HepG2 (cell line): ENCODE data around the gene LAMB2. TPM values are rescaled to one million over a fixed set of nuclear protein-coding genes. Genes with fewer than 3 reads are reported as not detected.
A peak's percentile ranks its signal among the peaks of the same experiment; 100 is the strongest.

Experiments used
- HMG20A ChIP-seq: IDR thresholded peaks from 2 replicates; pipeline ENCODE4 v1.6.1; 2016; ENCODE audit warnings: borderline replicate concordance
- HNF4G ChIP-seq, 2 experiments: sonication (generic) in 1 of 2; formaldehyde crosslinking in 1 of 2; IDR thresholded peaks; 2 replicates each; pipeline versions ENCODE4 v1.4.0 to v1.6.1; 2011 to 2020; ENCODE audit warnings: borderline replicate concordance in 2 of 2, low read depth in 2 of 2, mild to moderate bottlenecking in 2 of 2, low read length in 1 of 2, missing genetic modification reagents in 1 of 2, moderate library complexity in 1 of 2
- MATR3 ChIP-seq: sonication (generic); formaldehyde crosslinking; IDR thresholded peaks from 2 replicates; pipeline ENCODE4 v1.4.0; 2020; ENCODE audit warnings: missing genetic modification reagents
- MEF2D ChIP-seq: sonication (generic); formaldehyde crosslinking; IDR thresholded peaks from 2 replicates; pipeline ENCODE4 v1.5.1; 2020; ENCODE audit warnings: mild to moderate bottlenecking, missing genetic modification reagents
- NFRKB ChIP-seq: fragments of 450-650 bp; IDR thresholded peaks from 2 replicates; pipeline ENCODE4 v1.6.1; 2017
- NR2F1 ChIP-seq, 2 experiments: fragments of 450-650 bp in 1 of 2; formaldehyde crosslinking in 1 of 2; IDR thresholded peaks; 2 replicates each; pipeline versions ENCODE4 v1.5.0 to v1.6.1; 2016 to 2020; ENCODE audit warnings: mild to moderate bottlenecking in 1 of 2, missing compliant biosample characterization in 1 of 2, missing genetic modification reagents in 1 of 2, moderate library complexity in 1 of 2
- PCBP1 ChIP-seq: fragments of 200-400 bp; formaldehyde crosslinking; IDR thresholded peaks from 2 replicates; pipeline ENCODE4 v1.6.1; 2017; ENCODE audit warnings: mild to moderate bottlenecking, low read depth, low read length, borderline replicate concordance
- RARG ChIP-seq: sonication (generic); formaldehyde crosslinking; IDR thresholded peaks from 2 replicates; pipeline ENCODE4 v1.4.0; 2020; ENCODE audit warnings: low read depth, mild to moderate bottlenecking, missing genetic modification reagents
- SMAD1 ChIP-seq: sonication (generic); formaldehyde crosslinking; IDR thresholded peaks from 2 replicates; pipeline ENCODE4 v1.4.0; 2020; ENCODE audit warnings: missing genetic modification reagents, low read depth, mild to moderate bottlenecking, borderline replicate concordance
- SNAI1 ChIP-seq: sonication (generic); formaldehyde crosslinking; IDR thresholded peaks from 2 replicates; pipeline ENCODE4 v1.5.0; 2020; ENCODE audit warnings: mild to moderate bottlenecking, missing genetic modification reagents, borderline replicate concordance
- ZNF136 ChIP-seq: sonication (generic); formaldehyde crosslinking; IDR thresholded peaks from 2 replicates; pipeline ENCODE4 v1.8.1; 2022; ENCODE audit warnings: low read depth, mild to moderate bottlenecking, moderate library complexity, missing genetic modification reagents
- ZNF296 ChIP-seq: sonication (generic); formaldehyde crosslinking; conservative IDR thresholded peaks from 2 replicates; pipeline ENCODE4 v1.5.0; 2020; ENCODE audit warnings: mild to moderate bottlenecking, missing genetic modification reagents
- ZNF737 ChIP-seq: sonication (generic); formaldehyde crosslinking; IDR thresholded peaks from 2 replicates; pipeline ENCODE4 v1.5.0; 2020; ENCODE audit warnings: missing genetic modification reagents, mild to moderate bottlenecking, borderline replicate concordance
- polyA plus RNA-seq, 8 experiments: library from polyadenylated mRNA; depleted of rRNA in 3 of 8; stranded (reverse) in 7 of 8; unstranded in 1 of 8; fragments of >200 nt; fragmentation: Illumina TruSeq in 4 of 8; extraction: Trizol in 4 of 8; gene quantifications; 2 replicates each; pipeline versions ENCODE4 v1.2.1 to v1.2.3, GENCODE V29; 2011 to 2016; ENCODE audit warnings: low read depth in 4 of 8, missing spikeins in 1 of 8, mixed read lengths in 1 of 8; ENCODE audit not compliant: insufficient read depth in 1 of 8
- total RNA-seq, 5 experiments: library from RNA; depleted of rRNA; stranded (reverse); fragments of >200 nt; fragmentation: Illumina TruSeq; extraction: Trizol; gene quantifications; 2 replicates each; pipeline ENCODE4 v1.2.3, GENCODE V29; 2016; ENCODE audit warnings: low read depth in 1 of 5
- TF ChIP-seq, protein P1 (sequence below): sonication (generic); formaldehyde crosslinking; IDR thresholded peaks from 2 replicates; pipeline ENCODE4 v1.5.0; 2020; ENCODE audit warnings: missing genetic modification reagents, mild to moderate bottlenecking, borderline replicate concordance
- TF ChIP-seq, protein P2 (sequence below): IDR thresholded peaks from 2 replicates; pipeline ENCODE4 v1.6.1; 2016; ENCODE audit warnings: missing biosample characterization, missing genetic modification reagents, low read depth
- TF ChIP-seq, protein P3 (sequence below): sonication (generic); formaldehyde crosslinking; IDR thresholded peaks from 2 replicates; pipeline ENCODE4 v1.5.0; 2020; ENCODE audit warnings: mild to moderate bottlenecking, missing genetic modification reagents, moderate library complexity
- TF ChIP-seq, protein P4 (sequence below): sonication (generic); formaldehyde crosslinking; IDR thresholded peaks from 2 replicates; pipeline ENCODE4 v1.4.0; 2020; ENCODE audit warnings: missing genetic modification reagents

The LAMB2 gene
- total and polyA plus RNA-seq, 2 of the 13 experiments (the other 11 are each of a cell fraction or from before 2014, with no cell fraction given): 208 to 443 TPM

DNA sequence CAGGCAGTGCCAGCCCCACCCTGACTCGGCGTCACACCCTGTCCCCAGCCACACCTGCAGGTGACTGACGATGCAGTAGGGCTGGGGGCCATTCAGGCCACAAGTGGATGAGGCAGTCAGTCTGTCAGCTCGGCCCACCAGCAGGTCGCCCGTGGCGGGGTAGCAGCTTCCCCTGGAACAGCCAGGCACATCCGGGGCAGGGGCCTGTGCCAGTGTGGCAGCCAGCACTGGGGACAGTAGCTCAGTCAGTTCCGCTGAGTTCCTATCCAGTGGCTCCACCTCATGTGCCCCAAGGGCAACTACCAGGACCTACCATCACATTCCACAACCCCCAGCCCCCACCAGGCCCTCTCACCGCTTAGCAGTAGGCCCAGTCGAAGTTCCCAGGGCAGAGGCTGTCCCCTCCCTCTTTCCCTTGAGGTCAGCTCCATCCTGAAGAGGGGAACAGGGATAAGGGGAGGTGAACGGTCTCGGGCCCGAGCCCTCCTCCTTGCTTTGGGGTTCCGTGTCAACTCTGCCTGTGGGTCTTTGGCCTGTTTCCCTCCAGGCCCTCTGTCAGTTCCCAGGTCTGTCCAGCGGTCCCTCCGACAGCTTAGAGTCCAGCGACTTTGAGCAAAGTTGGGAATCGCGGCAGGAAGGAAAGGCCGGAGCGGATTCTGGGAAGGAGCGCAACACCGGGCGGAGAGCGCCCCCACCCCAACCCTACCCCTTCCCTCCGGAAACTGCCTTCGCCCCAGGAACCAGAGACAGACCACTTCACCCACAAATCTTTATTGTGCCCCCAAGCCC is at the start of gene LAMB2 (continued):
- no peak for TF ChIP-seq RARG (CRISPR knock-in tag)
- TF ChIP-seq NFRKB: no peak
- TF ChIP-seq ZNF296 (CRISPR knock-in tag): 0 out of 2 replicates have a peak, but pooled peaks have one; percentile 12
- 0 out of 2 replicates have a peak, but pooled peaks have one; percentile 22 for TF ChIP-seq PCBP1
- no peak for TF ChIP-seq ZNF737
- no peak for TF ChIP-seq ZNF136 (CRISPR knock-in tag)
- TF ChIP-seq, protein P1, sequence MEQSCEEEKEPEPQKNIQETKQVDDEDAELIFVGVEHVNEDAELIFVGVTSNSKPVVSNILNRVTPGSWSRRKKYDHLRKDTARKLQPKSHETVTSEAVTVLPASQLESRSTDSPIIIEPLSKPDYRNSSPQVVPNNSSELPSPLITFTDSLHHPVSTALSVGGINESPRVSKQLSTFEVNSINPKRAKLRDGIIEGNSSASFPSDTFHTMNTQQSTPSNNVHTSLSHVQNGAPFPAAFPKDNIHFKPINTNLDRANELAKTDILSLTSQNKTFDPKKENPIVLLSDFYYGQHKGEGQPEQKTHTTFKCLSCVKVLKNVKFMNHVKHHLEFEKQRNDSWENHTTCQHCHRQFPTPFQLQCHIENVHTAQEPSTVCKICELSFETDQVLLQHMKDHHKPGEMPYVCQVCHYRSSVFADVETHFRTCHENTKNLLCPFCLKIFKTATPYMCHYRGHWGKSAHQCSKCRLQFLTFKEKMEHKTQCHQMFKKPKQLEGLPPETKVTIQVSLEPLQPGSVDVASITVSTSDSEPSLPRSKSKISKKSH: peak; percentile 14; the same call in 1 of the 2 replicates
- TF ChIP-seq, protein P2, sequence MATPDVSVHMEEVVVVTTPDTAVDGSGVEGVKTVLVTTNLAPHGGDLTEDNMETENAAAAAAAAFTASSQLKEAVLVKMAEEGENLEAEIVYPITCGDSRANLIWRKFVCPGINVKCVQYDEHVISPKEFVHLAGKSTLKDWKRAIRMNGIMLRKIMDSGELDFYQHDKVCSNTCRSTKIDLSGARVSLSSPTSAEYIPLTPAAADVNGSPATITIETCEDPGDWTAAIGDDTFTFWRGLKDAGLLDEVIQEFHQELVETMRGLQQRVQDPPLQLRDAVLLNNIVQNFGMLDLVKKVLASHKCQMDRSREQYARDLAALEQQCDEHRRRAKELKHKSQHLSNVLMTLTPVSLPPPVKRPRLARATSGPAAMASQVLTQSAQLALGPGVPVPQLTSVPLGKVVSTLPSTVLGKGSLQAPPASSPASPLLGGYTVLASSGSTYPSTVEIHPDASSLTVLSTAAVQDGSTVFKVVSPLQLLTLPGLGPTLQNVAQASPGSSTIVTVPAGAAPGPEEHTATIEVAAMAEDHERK (CRISPR knock-in tag): no peak
- no peak for TF ChIP-seq SMAD1
- TF ChIP-seq MATR3 (CRISPR knock-in tag): no peak
- TF ChIP-seq HMG20A (CRISPR knock-in tag): no peak
- no peak for TF ChIP-seq SNAI1
- peak; percentile 33; the same call in 1 of the 2 replicates for TF ChIP-seq HNF4G (IDR thresholded peaks at IDR 0.05; ENCODE audit: borderline replicate concordance, low read depth, low read length)
- no peak for TF ChIP-seq HNF4G (CRISPR knock-in tag; IDR thresholded peaks at IDR 0.05; ENCODE audit: borderline replicate concordance, low read depth)
- TF ChIP-seq, protein P3, sequence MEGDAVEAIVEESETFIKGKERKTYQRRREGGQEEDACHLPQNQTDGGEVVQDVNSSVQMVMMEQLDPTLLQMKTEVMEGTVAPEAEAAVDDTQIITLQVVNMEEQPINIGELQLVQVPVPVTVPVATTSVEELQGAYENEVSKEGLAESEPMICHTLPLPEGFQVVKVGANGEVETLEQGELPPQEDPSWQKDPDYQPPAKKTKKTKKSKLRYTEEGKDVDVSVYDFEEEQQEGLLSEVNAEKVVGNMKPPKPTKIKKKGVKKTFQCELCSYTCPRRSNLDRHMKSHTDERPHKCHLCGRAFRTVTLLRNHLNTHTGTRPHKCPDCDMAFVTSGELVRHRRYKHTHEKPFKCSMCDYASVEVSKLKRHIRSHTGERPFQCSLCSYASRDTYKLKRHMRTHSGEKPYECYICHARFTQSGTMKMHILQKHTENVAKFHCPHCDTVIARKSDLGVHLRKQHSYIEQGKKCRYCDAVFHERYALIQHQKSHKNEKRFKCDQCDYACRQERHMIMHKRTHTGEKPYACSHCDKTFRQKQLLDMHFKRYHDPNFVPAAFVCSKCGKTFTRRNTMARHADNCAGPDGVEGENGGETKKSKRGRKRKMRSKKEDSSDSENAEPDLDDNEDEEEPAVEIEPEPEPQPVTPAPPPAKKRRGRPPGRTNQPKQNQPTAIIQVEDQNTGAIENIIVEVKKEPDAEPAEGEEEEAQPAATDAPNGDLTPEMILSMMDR: peak; percentile 60
- TF ChIP-seq MEF2D (CRISPR knock-in tag): no peak
- 0 out of 4 replicates have a peak, but pooled peaks of 1 of the 2 experiments have one; percentile 13 for TF ChIP-seq NR2F1 (CRISPR knock-in tag; IDR thresholded peaks at IDR 0.05)
- TF ChIP-seq, protein P4, sequence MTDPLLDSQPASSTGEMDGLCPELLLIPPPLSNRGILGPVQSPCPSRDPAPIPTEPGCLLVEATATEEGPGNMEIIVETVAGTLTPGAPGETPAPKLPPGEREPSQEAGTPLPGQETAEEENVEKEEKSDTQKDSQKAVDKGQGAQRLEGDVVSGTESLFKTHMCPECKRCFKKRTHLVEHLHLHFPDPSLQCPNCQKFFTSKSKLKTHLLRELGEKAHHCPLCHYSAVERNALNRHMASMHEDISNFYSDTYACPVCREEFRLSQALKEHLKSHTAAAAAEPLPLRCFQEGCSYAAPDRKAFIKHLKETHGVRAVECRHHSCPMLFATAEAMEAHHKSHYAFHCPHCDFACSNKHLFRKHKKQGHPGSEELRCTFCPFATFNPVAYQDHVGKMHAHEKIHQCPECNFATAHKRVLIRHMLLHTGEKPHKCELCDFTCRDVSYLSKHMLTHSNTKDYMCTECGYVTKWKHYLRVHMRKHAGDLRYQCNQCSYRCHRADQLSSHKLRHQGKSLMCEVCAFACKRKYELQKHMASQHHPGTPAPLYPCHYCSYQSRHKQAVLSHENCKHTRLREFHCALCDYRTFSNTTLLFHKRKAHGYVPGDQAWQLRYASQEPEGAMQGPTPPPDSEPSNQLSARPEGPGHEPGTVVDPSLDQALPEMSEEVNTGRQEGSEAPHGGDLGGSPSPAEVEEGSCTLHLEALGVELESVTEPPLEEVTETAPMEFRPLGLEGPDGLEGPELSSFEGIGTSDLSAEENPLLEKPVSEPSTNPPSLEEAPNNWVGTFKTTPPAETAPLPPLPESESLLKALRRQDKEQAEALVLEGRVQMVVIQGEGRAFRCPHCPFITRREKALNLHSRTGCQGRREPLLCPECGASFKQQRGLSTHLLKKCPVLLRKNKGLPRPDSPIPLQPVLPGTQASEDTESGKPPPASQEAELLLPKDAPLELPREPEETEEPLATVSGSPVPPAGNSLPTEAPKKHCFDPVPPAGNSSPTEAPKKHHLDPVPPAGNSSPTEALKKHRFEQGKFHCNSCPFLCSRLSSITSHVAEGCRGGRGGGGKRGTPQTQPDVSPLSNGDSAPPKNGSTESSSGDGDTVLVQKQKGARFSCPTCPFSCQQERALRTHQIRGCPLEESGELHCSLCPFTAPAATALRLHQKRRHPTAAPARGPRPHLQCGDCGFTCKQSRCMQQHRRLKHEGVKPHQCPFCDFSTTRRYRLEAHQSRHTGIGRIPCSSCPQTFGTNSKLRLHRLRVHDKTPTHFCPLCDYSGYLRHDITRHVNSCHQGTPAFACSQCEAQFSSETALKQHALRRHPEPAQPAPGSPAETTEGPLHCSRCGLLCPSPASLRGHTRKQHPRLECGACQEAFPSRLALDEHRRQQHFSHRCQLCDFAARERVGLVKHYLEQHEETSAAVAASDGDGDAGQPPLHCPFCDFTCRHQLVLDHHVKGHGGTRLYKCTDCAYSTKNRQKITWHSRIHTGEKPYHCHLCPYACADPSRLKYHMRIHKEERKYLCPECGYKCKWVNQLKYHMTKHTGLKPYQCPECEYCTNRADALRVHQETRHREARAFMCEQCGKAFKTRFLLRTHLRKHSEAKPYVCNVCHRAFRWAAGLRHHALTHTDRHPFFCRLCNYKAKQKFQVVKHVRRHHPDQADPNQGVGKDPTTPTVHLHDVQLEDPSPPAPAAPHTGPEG (CRISPR knock-in tag): 0 out of 2 replicates have a peak, but pooled peaks have one; percentile 37
